Gastrocnemius medialis (tissue), 4 donors: ENCODE measurements around the gene GOLGA8J. TPM values are rescaled to one million over a fixed set of nuclear protein-coding genes. Genes with fewer than 3 reads are reported as not detected.
"Not testable (repeated sequence)": the region's sequence is repeated elsewhere in the genome, so short reads cannot be mapped to it uniquely, and the experiment has no call there.

Source experiments
- ATAC-seq, 2 donors: fragments of 150-250 bp; one replicate each; pipeline ENCODE4 v1.9.1; 2016
- DNase-seq, 2 donors: peaks; one replicate each; pipeline ENCODE4 v3.0.0-alpha.2; 2019
- H3K27ac ChIP-seq, 4 donors: fragments of 200-600 bp; sonication (generic); 1 replicate in 1 of 4; 2 replicates in 3 of 4; pipeline ENCODE4 v1.5.1; 2016 to 2018; ENCODE audit warnings: mild to moderate bottlenecking in 2 of 4, moderate library complexity in 1 of 4
- H3K27me3 ChIP-seq, 3 donors: fragments of 200-600 bp; sonication (generic) in 2 of 3; 1 replicate in 1 of 3; 2 replicates in 2 of 3; pipeline versions ENCODE4 v1.5.1 to v1.6.0; 2016 to 2019; ENCODE audit warnings: mild to moderate bottlenecking in 1 of 3, moderate library complexity in 1 of 3
- H3K36me3 ChIP-seq, 2 donors: fragments of 200-600 bp; sonication (generic) in 1 of 2; one replicate each; pipeline ENCODE4 v1.5.1; 2017 to 2018
- H3K4me1 ChIP-seq, 2 donors: fragments of 200-600 bp; sonication (generic) in 1 of 2; one replicate each; pipeline ENCODE4 v1.5.1; 2016 to 2017; ENCODE audit warnings: mild to moderate bottlenecking in 2 of 2
- H3K4me3 ChIP-seq, 4 donors: fragments of 200-600 bp; sonication (generic) in 3 of 4; 1 replicate in 1 of 4; 2 replicates in 3 of 4; pipeline ENCODE4 v1.5.1; 2016 to 2019; ENCODE audit warnings: mild to moderate bottlenecking in 2 of 4
- H3K9me3 ChIP-seq, 3 donors: fragments of 200-600 bp; sonication (generic) in 2 of 3; 1 replicate in 1 of 3; 2 replicates in 2 of 3; pipeline ENCODE4 v1.5.1; 2016 to 2019
- POLR2A ChIP-seq, 2 donors: fragments of 450-650 bp; IDR thresholded peaks; one replicate each; pipeline ENCODE4 v1.6.1; 2017; ENCODE audit warnings: antibody characterized with exemption in 2 of 2, mild to moderate bottlenecking in 2 of 2, moderate library complexity in 2 of 2
- in situ Hi-C, 4 donors: fragments of 200-750 bp; cut with MboI; loops; one replicate each; pipeline versions ENCODE4 v1.15.0 to v1.8.0; 2017; ENCODE audit warnings: low sequenced_read_pairs in 4 of 4
- intact Hi-C: fragments of 100-400 bp; cut with DNase I; formaldehyde crosslinking; loops from one replicate; pipeline ENCODE4 v1.15.1; 2023; ENCODE audit warnings: low total_unique reads
- total RNA-seq, 4 donors: library from RNA; depleted of rRNA; stranded (reverse); fragments of >200 nt; gene quantifications; one replicate each; pipeline versions ENCODE4 v1.1.0 to v1.2.3, GENCODE V29; 2016
- TF ChIP-seq, protein P1 (sequence below), 5 experiments: fragments of 450-650 bp in 3 of 5; fragments of 200-600 bp in 2 of 5; sonication (generic) in 2 of 5; IDR thresholded peaks in 4 of 5; conservative IDR thresholded peaks in 1 of 5; 1 replicate in 4 of 5; 2 replicates in 1 of 5; pipeline ENCODE4 v1.5.1; 2016 to 2019; ENCODE audit warnings: antibody characterized with exemption in 5 of 5, mild to moderate bottlenecking in 3 of 5, moderate library complexity in 3 of 5

Gene GOLGA8J
- total RNA-seq, 4 donors from 2014 or later: not detected

DNA sequence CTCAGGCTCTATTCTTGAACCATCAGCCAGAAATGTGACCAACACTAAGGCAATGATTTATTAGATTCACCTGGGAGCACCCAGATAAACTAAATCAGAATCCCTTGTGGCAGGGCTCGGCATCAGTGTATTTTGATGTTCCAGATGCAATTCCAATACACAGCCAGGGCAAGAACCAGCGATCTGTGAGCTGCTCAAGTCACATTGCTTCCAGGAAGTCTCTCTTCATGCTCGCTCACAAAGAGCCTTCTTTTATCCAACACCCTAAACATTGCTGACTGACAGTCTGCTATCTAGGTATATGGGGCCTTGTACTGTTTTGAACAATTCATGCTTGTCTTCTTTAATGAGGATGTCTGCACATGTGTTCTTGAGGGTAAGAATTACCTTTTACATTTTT, 40.9 kb upstream of the GOLGA8J start:
- in situ Hi-C loops: no loop called here
- Histone ChIP-seq H3K4me3 (no peak overlapping the region), H3K27me3 (no peaks in the 10 kb centered on the region), H3K4me1 (no peaks in the 10 kb centered on the region), H3K9me3 (no peaks in the 10 kb centered on the region), H3K27ac (no peak overlapping the region), H3K36me3 (no peaks in the 10 kb centered on the region)
- intact Hi-C loops: no loop called here
- no peak for ATAC-seq
- no peak for TF ChIP-seq POLR2A (IDR thresholded peaks at IDR 0.05)
- TF ChIP-seq, protein P1, sequence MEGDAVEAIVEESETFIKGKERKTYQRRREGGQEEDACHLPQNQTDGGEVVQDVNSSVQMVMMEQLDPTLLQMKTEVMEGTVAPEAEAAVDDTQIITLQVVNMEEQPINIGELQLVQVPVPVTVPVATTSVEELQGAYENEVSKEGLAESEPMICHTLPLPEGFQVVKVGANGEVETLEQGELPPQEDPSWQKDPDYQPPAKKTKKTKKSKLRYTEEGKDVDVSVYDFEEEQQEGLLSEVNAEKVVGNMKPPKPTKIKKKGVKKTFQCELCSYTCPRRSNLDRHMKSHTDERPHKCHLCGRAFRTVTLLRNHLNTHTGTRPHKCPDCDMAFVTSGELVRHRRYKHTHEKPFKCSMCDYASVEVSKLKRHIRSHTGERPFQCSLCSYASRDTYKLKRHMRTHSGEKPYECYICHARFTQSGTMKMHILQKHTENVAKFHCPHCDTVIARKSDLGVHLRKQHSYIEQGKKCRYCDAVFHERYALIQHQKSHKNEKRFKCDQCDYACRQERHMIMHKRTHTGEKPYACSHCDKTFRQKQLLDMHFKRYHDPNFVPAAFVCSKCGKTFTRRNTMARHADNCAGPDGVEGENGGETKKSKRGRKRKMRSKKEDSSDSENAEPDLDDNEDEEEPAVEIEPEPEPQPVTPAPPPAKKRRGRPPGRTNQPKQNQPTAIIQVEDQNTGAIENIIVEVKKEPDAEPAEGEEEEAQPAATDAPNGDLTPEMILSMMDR (IDR thresholded peaks at IDR 0.05 in 4 of 5, conservative IDR thresholded peaks at IDR 0.05 in 1 of 5): no peak
- no peak for DNase-seq

GRCh38 chr15:30042556-30042955, 40.2 kb upstream of the GOLGA8J start:
- no peaks in the 10 kb centered on the region for H3K27me3 ChIP-seq
- no peak overlapping the region for H3K4me3 ChIP-seq
- intact Hi-C loops: no loop called here
- in situ Hi-C loops: no loop called here
- ATAC-seq (no peak), DNase-seq (no peak)
- H3K4me1 ChIP-seq: no peaks in the 10 kb centered on the region
- no peak overlapping the region for H3K27ac ChIP-seq
- H3K9me3 ChIP-seq: no peaks in the 10 kb centered on the region
- TF ChIP-seq POLR2A (IDR thresholded peaks at IDR 0.05): no peak
- TF ChIP-seq, protein P1 (IDR thresholded peaks at IDR 0.05 in 4 of 5, conservative IDR thresholded peaks at IDR 0.05 in 1 of 5): no peak
- H3K36me3 ChIP-seq: no peaks in the 10 kb centered on the region

DNA sequence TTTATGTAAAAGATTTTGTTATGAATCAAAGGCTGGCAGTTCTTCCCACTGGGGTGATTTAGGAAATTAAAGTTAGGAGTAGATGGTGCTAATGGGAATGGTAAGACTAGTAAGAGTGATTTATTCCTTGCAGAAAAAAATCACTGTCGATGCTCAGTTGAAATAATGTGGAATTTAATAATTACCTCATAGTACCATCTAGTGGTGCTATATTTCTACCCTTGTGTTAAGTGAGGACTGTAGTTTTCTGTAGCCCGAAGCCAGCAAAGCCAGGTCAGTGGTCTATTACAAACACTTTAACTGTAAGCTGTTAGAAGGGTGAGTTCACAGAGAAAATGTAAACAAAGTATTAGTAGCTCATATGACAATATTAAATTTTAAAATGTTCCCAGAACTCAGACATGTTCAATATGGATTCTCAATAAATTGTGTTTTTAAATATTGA, 39.5 kb upstream of the GOLGA8J start:
- Histone ChIP-seq H3K27me3 (no peaks in the 10 kb centered on the region), H3K4me3 (no peak overlapping the region), H3K9me3 (no peaks in the 10 kb centered on the region), H3K4me1 (no peaks in the 10 kb centered on the region), H3K27ac (no peak overlapping the region), H3K36me3 (no peaks in the 10 kb centered on the region)
- ATAC-seq (no peak), DNase-seq (no peak)
- intact Hi-C loops: no loop called here
- in situ Hi-C loops: no loop called here
- TF ChIP-seq, protein P1 (IDR thresholded peaks at IDR 0.05 in 4 of 5, conservative IDR thresholded peaks at IDR 0.05 in 1 of 5): no peak
- TF ChIP-seq POLR2A (IDR thresholded peaks at IDR 0.05): no peak

DNA sequence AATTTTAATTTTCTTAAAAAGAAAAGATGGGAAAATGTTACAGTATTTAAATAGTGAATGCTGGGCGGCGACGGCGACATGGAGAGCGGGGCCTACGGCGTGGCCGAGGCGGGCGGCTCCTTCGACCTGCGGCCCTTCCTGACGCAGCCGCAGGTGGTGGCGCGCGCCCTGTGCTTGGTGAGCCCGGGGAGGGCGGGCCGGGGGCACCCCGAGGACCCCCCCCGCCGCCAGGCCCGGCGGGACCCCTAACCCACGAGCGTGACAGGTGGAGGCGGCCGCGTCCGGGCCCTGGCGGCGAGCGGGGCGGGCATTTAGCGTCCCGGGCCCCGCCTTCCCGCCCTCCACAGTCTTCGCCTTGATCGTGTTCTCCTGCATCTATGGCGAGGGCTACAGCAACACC, 38.4 kb upstream of the GOLGA8J start:
- Histone ChIP-seq H3K9me3 (no peaks in the 10 kb centered on the region), H3K36me3 (no peaks in the 10 kb centered on the region), H3K4me3 (no peak overlapping the region), H3K27me3 (no peaks in the 10 kb centered on the region), H3K4me1 (no peaks in the 10 kb centered on the region), H3K27ac (no peak overlapping the region)
- DNase-seq (no peak), ATAC-seq (no peak)
- TF ChIP-seq, protein P1 (IDR thresholded peaks at IDR 0.05 in 4 of 5, conservative IDR thresholded peaks at IDR 0.05 in 1 of 5): no peak
- TF ChIP-seq POLR2A (IDR thresholded peaks at IDR 0.05): no peak
- intact Hi-C loops (no loop called here), in situ Hi-C loops (no loop called here)

DNA sequence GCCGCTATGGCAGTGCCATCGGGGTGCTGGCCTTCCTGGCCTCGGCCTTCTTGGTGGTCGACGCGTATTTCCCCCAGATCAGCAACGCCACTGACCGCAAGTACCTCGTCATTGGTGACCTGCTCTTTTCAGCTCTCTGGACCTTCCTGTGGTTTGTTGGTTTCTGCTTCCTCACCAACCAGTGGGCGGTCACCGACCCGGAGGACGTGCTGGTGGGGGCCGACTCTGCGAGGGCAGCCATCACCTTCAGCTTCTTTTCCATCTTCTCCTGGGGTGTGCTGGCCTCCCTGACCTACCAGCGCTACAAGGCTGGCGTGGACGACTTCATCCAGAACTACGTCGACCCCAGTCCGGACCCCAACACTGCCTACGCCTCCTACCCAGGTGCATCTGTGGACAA, 37.9 kb upstream of the GOLGA8J start:
- H3K4me3 ChIP-seq, H3K9me3 ChIP-seq, H3K27me3 ChIP-seq, intact Hi-C loops, H3K27ac ChIP-seq, H3K4me1 ChIP-seq, in situ Hi-C loops, H3K36me3 ChIP-seq, DNase-seq, ATAC-seq: not testable (repeated sequence)

GRCh38 chr15:30045248-30046041, 37.3 kb upstream of the GOLGA8J start:
- intact Hi-C loops, in situ Hi-C loops, H3K4me3 ChIP-seq, H3K27ac ChIP-seq, DNase-seq, ATAC-seq, H3K27me3 ChIP-seq, H3K4me1 ChIP-seq, H3K36me3 ChIP-seq, H3K9me3 ChIP-seq: not testable (repeated sequence)
